Lower leg skin (tissue), 4 donors: ENCODE results near the gene TYRO3. TPM values are rescaled to one million over a fixed set of nuclear protein-coding genes. Genes with fewer than 3 reads are reported as not detected.

Experiments used
- DNase-seq, 2 donors: peaks; one replicate each; pipeline ENCODE4 v3.0.0-alpha.2; 2019; ENCODE audit warnings: low spot score in 2 of 2
- H3K4me3 ChIP-seq: fragments of 200-600 bp; sonication (generic); 2 replicates; pipeline ENCODE4 v1.5.1; 2017; ENCODE audit warnings: mild to moderate bottlenecking, low read depth; ENCODE audit not compliant: poor library complexity, severe bottlenecking
- POLR2A ChIP-seq, 2 donors: fragments of 450-650 bp; IDR thresholded peaks; one replicate each; pipeline ENCODE4 v1.6.1; 2016 to 2017; ENCODE audit warnings: antibody characterized with exemption in 2 of 2, mild to moderate bottlenecking in 1 of 2, moderate library complexity in 1 of 2
- WGBS, 2 donors: methylation state at CpG; one replicate each; pipeline ENCODE4 v1.1.5; 2018; 5-methylcytosine and 5-hydroxymethylcytosine counted together
- intact Hi-C: fragments of 100-400 bp; cut with DNase I; formaldehyde crosslinking; loops from one replicate; pipeline ENCODE4 v1.15.0; 2023; ENCODE audit warnings: low total_unique reads
- total RNA-seq, 4 donors: library from RNA; depleted of rRNA; stranded (reverse); fragments of >200 nt; gene quantifications; one replicate each; pipeline ENCODE4 v1.1.0, GENCODE V29; 2016
- TF ChIP-seq, protein P1 (sequence below), 3 donors: fragments of 450-650 bp; IDR thresholded peaks; one replicate each; pipeline ENCODE4 v1.5.1; 2016; ENCODE audit warnings: antibody characterized with exemption in 3 of 3, mild to moderate bottlenecking in 3 of 3, moderate library complexity in 2 of 3

The TYRO3 gene
- total RNA-seq, 4 donors from 2014 or later = 28.7 to 52.4 (median 29.8) TPM

DNA sequence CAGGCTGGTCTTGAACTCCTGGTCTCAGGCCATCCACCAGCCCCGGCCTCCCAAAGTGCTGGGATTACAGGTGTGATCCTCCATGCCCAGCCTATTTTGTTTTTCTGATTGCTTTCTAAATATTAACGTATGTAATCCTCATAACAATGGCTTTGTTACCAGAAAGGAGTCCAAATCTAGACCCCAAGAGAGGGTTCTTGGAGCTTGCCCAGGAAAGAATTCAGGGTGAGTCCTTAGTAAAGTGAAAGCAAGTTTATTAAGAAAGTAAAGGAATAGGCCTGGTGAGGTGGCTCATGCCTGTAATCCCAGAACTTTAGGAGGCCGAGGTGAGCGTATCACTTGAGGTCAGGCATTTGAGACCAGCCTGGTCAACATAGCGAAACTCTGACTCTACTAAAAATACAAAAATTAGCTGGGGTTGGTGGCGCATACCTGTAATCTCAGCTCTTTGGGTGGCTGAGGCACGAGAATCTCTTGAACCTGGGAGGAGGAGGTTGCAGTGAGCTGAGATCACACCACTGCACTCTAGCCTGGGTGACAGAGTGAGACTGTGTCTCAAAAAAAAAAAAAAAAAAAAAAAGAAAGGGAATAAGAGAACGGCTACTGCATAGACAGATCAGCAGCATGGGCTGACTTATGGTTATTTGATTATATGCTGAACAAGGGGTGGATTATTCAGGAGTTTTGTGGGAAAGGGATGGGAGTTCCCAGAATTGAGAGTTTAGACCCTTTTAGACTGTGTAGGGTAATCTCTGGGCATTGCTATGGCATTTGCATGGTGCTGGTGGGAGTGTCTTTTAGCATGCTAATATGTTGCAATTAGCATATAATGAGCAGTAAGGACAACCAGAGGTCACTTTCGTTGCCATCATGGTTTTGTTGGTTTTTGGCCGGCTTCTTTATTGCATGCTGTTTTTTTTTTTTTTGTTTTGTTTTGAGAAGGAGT lies 36.1 kb downstream of the TYRO3 start:
- 79 to 83% methylated on average over 10 of the region's 10 CpGs for WGBS, 2 donors
- TF ChIP-seq, protein P1, sequence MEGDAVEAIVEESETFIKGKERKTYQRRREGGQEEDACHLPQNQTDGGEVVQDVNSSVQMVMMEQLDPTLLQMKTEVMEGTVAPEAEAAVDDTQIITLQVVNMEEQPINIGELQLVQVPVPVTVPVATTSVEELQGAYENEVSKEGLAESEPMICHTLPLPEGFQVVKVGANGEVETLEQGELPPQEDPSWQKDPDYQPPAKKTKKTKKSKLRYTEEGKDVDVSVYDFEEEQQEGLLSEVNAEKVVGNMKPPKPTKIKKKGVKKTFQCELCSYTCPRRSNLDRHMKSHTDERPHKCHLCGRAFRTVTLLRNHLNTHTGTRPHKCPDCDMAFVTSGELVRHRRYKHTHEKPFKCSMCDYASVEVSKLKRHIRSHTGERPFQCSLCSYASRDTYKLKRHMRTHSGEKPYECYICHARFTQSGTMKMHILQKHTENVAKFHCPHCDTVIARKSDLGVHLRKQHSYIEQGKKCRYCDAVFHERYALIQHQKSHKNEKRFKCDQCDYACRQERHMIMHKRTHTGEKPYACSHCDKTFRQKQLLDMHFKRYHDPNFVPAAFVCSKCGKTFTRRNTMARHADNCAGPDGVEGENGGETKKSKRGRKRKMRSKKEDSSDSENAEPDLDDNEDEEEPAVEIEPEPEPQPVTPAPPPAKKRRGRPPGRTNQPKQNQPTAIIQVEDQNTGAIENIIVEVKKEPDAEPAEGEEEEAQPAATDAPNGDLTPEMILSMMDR (IDR thresholded peaks at IDR 0.05) = no peak
- TF ChIP-seq POLR2A (IDR thresholded peaks at IDR 0.05) = no peak
- intact Hi-C loops = no loop called here
- no peak overlapping the region for H3K4me3 ChIP-seq
- no peak for DNase-seq

DNA sequence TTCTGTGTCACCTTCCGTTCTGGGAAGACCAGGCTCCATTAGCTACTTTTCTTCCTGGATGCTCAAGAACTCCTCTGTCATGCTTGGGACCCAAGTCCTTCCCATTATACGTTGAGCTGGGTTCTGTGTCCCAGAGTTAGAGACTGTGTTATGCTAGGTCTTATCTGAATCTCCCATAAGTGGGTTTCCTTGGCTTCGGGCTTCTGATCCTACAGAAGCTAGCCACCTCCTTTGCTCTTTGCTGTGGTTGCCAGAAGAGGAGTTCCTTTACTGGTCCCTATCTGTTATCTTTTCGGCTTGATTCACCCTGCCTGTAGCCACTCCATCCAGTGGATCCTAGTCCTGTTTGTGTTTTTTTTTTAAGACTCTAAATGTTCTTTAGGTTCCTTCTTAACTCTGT lies 38.0 kb downstream of the TYRO3 start:
- TF ChIP-seq, protein P1 (IDR thresholded peaks at IDR 0.05) = no peak
- no peak for TF ChIP-seq POLR2A (IDR thresholded peaks at IDR 0.05)
- H3K4me3 ChIP-seq = no peak overlapping the region
- WGBS, 2 donors = 89 to 95% methylated on average over 4 of the region's 4 CpGs
- no peak for DNase-seq
- intact Hi-C loops = no loop called here

DNA sequence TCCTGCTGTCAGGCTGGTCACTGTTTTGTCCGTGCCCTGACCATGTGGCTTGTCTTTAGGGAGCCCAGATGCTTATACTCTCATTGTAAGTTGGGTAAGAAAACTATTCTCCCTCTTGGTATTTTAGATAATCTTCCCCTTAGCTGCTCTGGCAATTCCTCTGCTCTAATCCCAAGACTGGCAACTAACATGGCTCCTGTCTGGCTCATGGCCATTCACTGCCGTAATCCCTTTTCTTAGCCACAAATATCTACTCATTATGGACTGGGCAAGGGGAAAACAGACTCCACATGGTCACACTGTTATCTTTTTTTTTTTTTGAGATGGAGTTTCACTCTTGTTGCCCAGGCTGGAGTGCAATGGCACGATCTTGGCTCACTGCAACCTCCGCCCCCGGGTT lies 38.8 kb downstream of the TYRO3 start:
- WGBS, 2 donors = 90 to 93% methylated on average over 5 of the region's 5 CpGs

DNA sequence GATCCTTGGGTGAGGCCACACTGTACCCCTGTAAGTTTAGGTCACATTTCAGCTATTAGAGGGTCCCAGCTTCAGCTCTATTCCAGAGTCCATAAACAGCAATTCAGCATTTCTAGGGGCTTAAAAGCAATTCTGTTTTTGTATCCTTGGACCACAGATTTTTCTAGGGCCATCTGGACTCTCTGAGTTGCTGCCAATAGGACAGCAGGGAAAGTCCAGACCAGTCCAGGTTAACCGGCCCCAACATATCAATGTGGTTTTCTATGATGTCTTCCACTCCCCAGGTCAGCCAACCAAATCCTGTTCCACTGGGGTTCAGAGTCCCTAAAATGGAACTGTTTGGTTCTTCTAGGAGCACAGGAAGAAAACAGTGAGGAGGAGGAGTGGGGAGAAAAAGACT lies 40.0 kb downstream of the TYRO3 start:
- intact Hi-C loops = no loop called here
- DNase-seq = no peak
- no peak for TF ChIP-seq POLR2A (IDR thresholded peaks at IDR 0.05)
- TF ChIP-seq, protein P1 (IDR thresholded peaks at IDR 0.05) = no peak
- 96 to 100% methylated on average over 1 of the region's 1 CpG for WGBS, 2 donors
- H3K4me3 ChIP-seq = no peak overlapping the region

More for the DNA sequence above, 38.8 kb downstream of the TYRO3 start:
- intact Hi-C loops = no loop called here
- H3K4me3 ChIP-seq = no peak overlapping the region
- no peak for TF ChIP-seq POLR2A (IDR thresholded peaks at IDR 0.05)
- TF ChIP-seq, protein P1 (IDR thresholded peaks at IDR 0.05) = no peak
- no peak for DNase-seq

DNA sequence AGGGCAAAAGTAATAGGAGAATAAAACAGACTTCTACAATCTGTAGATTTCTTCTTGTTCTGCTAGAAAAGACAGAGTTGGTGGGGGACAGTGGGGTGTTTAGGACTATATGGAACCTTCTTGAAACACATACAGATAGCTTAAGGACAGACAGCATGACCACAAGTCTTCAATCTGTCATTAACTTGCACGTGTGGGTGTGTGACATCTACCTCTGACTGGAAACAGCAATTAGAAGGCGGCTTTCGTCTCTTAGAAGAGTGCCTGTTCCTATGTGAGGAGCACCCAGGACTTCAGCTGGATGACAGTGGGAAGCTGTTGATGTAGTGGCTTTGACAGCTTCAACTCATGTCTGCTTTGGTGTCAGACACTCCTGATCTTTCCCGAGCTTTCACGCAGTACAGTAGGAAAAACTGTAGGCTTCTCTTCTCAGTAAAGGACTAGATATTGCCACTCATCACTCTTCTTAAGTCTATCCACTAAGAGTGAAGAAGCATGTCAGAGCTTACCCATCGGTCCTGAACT lies 44.5 kb downstream of the TYRO3 start:
- DNase-seq = no peak
- intact Hi-C loops = no loop called here
- WGBS, 2 donors = 73 to 75% methylated on average over 6 of the region's 6 CpGs
- H3K4me3 ChIP-seq = no peak overlapping the region
- TF ChIP-seq, protein P1 (IDR thresholded peaks at IDR 0.05) = no peak
- TF ChIP-seq POLR2A (IDR thresholded peaks at IDR 0.05) = no peak
